Lung (tissue), 12 donors: ENCODE data around the gene CDH23. TPM values are rescaled to one million over a fixed set of nuclear protein-coding genes. Genes with fewer than 3 reads are reported as not detected.

Experiments
- ATAC-seq: fragments of 200-7000 bp; cut with Tn5 transposase; one replicate; pipeline ENCODE4 v1.9.1; 2020; ENCODE audit warnings: moderate number of reproducible peaks; ENCODE audit not compliant: insufficient read depth, low FRiP score
- DNase-seq, 3 donors: peaks; one replicate each; pipeline ENCODE4 v3.0.0-alpha.2; 2013 to 2017
- H3K27ac ChIP-seq, 2 donors: one replicate each; pipeline ENCODE4 v1.5.1; 2013; ENCODE audit warnings: mild to moderate bottlenecking in 2 of 2, moderate library complexity in 2 of 2, control low read depth in 1 of 2, inconsistent platforms in 1 of 2, low read depth in 1 of 2, low read length in 1 of 2
- H3K27me3 ChIP-seq, 3 donors: one replicate each; pipeline ENCODE4 v1.5.1; 2013; ENCODE audit warnings: low read length in 2 of 3; ENCODE audit not compliant: control insufficient read depth in 3 of 3, insufficient read depth in 3 of 3
- H3K36me3 ChIP-seq, 4 donors: one replicate each; pipeline ENCODE4 v1.5.1; 2013; ENCODE audit warnings: low read length in 4 of 4, mild to moderate bottlenecking in 1 of 4, moderate library complexity in 1 of 4; ENCODE audit not compliant: control insufficient read depth in 4 of 4, insufficient read depth in 4 of 4
- H3K4me1 ChIP-seq, 5 donors: one replicate each; pipeline ENCODE4 v1.5.1; 2013; ENCODE audit warnings: low read length in 5 of 5, mild to moderate bottlenecking in 2 of 5, moderate library complexity in 1 of 5; ENCODE audit not compliant: control insufficient read depth in 5 of 5, insufficient read depth in 5 of 5
- H3K4me3 ChIP-seq: one replicate; pipeline ENCODE4 v1.5.1; 2013; ENCODE audit warnings: mild to moderate bottlenecking, control low read depth, moderate library complexity
- H3K9ac ChIP-seq, 2 donors: one replicate each; pipeline ENCODE4 v1.5.1; 2013; ENCODE audit warnings: low read length in 2 of 2, control low read depth in 1 of 2; ENCODE audit not compliant: insufficient read depth in 1 of 2
- H3K9me3 ChIP-seq, 4 donors: one replicate each; pipeline ENCODE4 v1.5.1; 2013; ENCODE audit warnings: low read length in 3 of 4, mild to moderate bottlenecking in 1 of 4, moderate library complexity in 1 of 4; ENCODE audit not compliant: control insufficient read depth in 4 of 4, insufficient read depth in 3 of 4
- WGBS, 2 donors: extraction: QIAGEN DNeasy Blood & Tissue Kit; methylation state at CpG; one replicate each; pipeline ENCODE4 v1.1.7; 2013; 5-methylcytosine and 5-hydroxymethylcytosine counted together
- polyA plus RNA-seq, 2 donors: library from polyadenylated mRNA; stranded (reverse); fragments of 200-250 nt; gene quantifications; one replicate each; pipeline ENCODE4 v1.2.1, GENCODE V29; 2013
- total RNA-seq, 2 donors: library from RNA; depleted of rRNA in 1 of 2; stranded (reverse); fragments of >200 nt in 1 of 2; gene quantifications; one replicate each; pipeline ENCODE4 v1.2.1, GENCODE V29; 2014 to 2021
- TF ChIP-seq, protein P1 (sequence below): IDR thresholded peaks from 2 replicates; pipeline ENCODE4 v1.5.1; 2012; ENCODE audit warnings: mild to moderate bottlenecking; ENCODE audit errors: control extremely low read depth, extremely low read depth
- donor health status: control.
- donor health status: control.
- donor health status: Bipolar disorder and iron deficiency.
- donor health status: healthy.
- donor health status: DM: yes; HTN: yes; CAD: no.

The CDH23 gene
- total and polyA plus RNA-seq, 4 donors, result 4.5 to 29.5 (median 6.0) TPM

DNA sequence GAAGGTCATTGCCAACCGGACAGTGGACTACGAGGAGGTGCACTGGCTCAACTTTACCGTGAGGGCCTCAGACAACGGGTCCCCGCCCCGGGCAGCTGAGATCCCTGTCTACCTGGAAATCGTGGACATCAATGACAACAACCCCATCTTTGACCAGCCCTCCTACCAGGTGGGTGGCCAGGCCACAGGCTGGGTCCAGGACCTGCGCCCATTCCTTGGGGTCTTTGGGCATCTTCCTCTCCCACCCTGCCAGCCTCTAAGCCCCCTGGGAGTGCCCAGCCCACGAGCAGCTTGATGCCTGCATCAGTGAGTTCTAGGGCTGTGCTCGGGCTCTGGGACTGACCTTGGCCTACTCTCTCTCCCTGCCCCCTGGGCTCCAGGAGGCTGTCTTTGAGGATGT lies 402.4 kb downstream of the CDH23 start:
- no peak overlapping the region for H3K27ac ChIP-seq
- DNase-seq (no peak), ATAC-seq (no peak)
- H3K27me3 ChIP-seq, result no peaks in the 10 kb centered on the region
- no peaks in the 10 kb centered on the region for H3K4me1 ChIP-seq
- H3K36me3 ChIP-seq, result peaks cover 0 to 1% (median 0%) of the 10 kb centered on the region in 4 donors
- WGBS, 2 donors, result 86 to 92% methylated on average over 10 of the region's 10 CpGs
- H3K4me3 ChIP-seq, result no peak overlapping the region
- H3K9me3 ChIP-seq, result peaks cover 0 to 3% (median 0%) of the 10 kb centered on the region in 4 donors
- TF ChIP-seq, protein P1, sequence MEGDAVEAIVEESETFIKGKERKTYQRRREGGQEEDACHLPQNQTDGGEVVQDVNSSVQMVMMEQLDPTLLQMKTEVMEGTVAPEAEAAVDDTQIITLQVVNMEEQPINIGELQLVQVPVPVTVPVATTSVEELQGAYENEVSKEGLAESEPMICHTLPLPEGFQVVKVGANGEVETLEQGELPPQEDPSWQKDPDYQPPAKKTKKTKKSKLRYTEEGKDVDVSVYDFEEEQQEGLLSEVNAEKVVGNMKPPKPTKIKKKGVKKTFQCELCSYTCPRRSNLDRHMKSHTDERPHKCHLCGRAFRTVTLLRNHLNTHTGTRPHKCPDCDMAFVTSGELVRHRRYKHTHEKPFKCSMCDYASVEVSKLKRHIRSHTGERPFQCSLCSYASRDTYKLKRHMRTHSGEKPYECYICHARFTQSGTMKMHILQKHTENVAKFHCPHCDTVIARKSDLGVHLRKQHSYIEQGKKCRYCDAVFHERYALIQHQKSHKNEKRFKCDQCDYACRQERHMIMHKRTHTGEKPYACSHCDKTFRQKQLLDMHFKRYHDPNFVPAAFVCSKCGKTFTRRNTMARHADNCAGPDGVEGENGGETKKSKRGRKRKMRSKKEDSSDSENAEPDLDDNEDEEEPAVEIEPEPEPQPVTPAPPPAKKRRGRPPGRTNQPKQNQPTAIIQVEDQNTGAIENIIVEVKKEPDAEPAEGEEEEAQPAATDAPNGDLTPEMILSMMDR, result no peak
- no peak overlapping the region for H3K9ac ChIP-seq

DNA sequence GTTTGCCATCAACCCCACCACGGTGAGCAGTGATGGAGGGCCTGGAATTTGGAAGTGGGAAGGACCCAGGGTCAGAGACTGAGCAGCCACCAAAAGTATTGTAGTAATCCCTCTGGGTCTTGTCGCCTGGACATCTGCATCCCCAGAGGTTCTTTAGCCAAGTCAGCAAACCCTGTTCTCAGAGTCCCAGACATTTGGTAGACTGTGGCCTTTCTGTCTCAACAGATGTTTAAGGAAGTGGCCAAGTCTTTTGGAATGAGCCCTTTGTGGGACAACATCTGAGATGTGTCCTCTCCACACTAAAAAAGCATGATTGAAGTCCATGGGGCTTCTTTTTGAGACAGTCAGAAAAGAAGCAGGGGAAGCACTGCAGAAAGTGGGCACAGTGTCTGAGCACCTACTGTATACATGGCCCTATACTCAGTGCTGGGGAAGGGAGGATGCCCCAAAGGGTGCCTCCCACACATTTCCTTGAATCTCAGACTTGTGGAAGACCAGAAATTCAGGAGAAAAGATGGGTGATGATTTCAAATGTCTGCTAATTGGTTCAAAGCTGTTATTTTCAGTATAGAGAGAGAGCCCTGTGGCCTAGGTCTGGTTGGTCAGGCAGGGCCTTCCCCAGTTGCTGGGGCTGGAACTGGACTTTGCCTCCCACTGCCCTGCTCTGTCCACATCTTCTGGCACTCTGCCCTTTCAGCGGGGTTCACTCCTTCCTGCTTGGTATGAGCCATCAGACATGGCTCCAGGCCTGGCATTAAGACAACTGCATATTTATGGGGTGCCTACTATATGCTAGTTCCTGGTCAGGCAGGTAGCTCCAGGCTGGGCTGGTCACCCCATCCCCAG lies 403.1 kb downstream of the CDH23 start:
- H3K9me3 ChIP-seq, result peaks cover 0 to 3% (median 0%) of the 10 kb centered on the region in 4 donors
- H3K4me3 ChIP-seq, result no peak overlapping the region
- no peaks in the 10 kb centered on the region for H3K4me1 ChIP-seq
- WGBS, 2 donors, result 75 to 79% methylated on average over 3 of the region's 3 CpGs
- TF ChIP-seq, protein P1, result no peak
- no peak overlapping the region for H3K27ac ChIP-seq
- ATAC-seq (no peak), DNase-seq (no peak)
- peaks cover 0 to 1% (median 0%) of the 10 kb centered on the region in 4 donors for H3K36me3 ChIP-seq
- peaks cover 0 to 5% (median 0%) of the 10 kb centered on the region in 3 donors for H3K27me3 ChIP-seq
- H3K9ac ChIP-seq, result no peak overlapping the region

DNA sequence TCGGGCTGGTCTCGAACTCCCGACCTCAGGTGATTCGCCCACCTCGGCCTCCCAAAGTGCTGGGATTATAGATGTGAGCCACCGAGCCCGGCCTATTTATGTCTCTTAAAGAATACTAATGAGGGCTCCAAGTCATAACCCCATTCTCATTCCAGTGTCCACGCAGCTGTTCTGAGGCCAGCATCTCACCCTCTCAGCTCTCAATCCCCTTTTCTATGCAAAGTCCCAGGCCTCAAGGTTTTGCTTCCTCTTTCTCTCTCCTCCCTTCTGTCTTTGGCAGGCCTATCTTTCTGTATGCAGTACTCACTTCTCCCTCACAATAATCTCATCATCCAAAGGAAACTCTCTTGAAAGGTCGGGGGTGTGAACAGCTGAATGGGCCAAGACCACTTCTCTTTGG lies 404.6 kb downstream of the CDH23 start:
- ATAC-seq (no peak), DNase-seq (no peak)
- TF ChIP-seq, protein P1, result no peak
- Histone ChIP-seq H3K27ac (no peak overlapping the region), H3K9me3 (peaks cover 0 to 3% (median 0%) of the 10 kb centered on the region in 4 donors), H3K4me1 (peaks cover 0 to 2% (median 0%) of the 10 kb centered on the region in 5 donors), H3K4me3 (no peak overlapping the region), H3K27me3 (peaks cover 0 to 13% (median 2%) of the 10 kb centered on the region in 3 donors), H3K9ac (no peak overlapping the region), H3K36me3 (peaks cover 0 to 1% (median 0%) of the 10 kb centered on the region in 4 donors)
- 84 to 85% methylated on average over 9 of the region's 9 CpGs for WGBS, 2 donors
